DND-41 (cell line): ENCODE results near the gene CIROP.

ENCODE experiments used
- ATAC-seq: fragments of 200-7000 bp; cut with Tn5 transposase; 3 replicates; pipeline ENCODE4 v1.9.1; 2021; ENCODE audit warnings: low read depth; ENCODE audit not compliant: insufficient read depth
- DNase-seq: peaks from one replicate; pipeline ENCODE4 v3.0.0-alpha.2; 2020
- H2AFZ ChIP-seq: 2 replicates; pipeline ENCODE4 v1.6.0; 2012; ENCODE audit warnings: low read depth, low read length
- H3K27ac ChIP-seq: 2 replicates; pipeline ENCODE4 v1.5.1; 2012; ENCODE audit warnings: low read length, inconsistent platforms
- H3K27me3 ChIP-seq: fragments of 200-600 bp; sonication (generic); 2 replicates; pipeline ENCODE4 v1.6.0; 2012; ENCODE audit warnings: low read length, mild to moderate bottlenecking, inconsistent platforms; ENCODE audit not compliant: insufficient read depth, poor library complexity
- H3K36me3 ChIP-seq: 2 replicates; pipeline ENCODE4 v1.5.1; 2012; ENCODE audit warnings: low read length, inconsistent platforms; ENCODE audit not compliant: insufficient read depth
- H3K4me1 ChIP-seq: 2 replicates; pipeline ENCODE4 v1.5.1; 2012; ENCODE audit warnings: mild to moderate bottlenecking, low read length; ENCODE audit not compliant: insufficient read depth
- H3K4me2 ChIP-seq: 2 replicates; pipeline ENCODE4 v1.6.0; 2012; ENCODE audit warnings: mild to moderate bottlenecking, moderate library complexity, low read length, inconsistent platforms; ENCODE audit not compliant: insufficient read depth
- H3K4me3 ChIP-seq, 2 experiments: fragments of 200-600 bp in 1 of 2; shearing (Covaris generic) in 1 of 2; 2 replicates each; pipeline ENCODE4 v1.5.1; 2012 to 2016; ENCODE audit warnings: inconsistent platforms in 2 of 2, low read length in 2 of 2, mild to moderate bottlenecking in 2 of 2, low read depth in 1 of 2, moderate library complexity in 1 of 2
- H3K79me2 ChIP-seq: 2 replicates; pipeline ENCODE4 v1.6.0; 2012; ENCODE audit warnings: low read length, inconsistent platforms; ENCODE audit not compliant: insufficient read depth
- H3K9ac ChIP-seq: 2 replicates; pipeline ENCODE4 v1.6.0; 2012; ENCODE audit warnings: low read depth, mild to moderate bottlenecking, inconsistent platforms, low read length, moderate library complexity
- H3K9me3 ChIP-seq: 2 replicates; pipeline ENCODE4 v1.5.1; 2012; ENCODE audit warnings: low read length, moderate library complexity, mild to moderate bottlenecking, inconsistent platforms; ENCODE audit not compliant: insufficient read depth, severe bottlenecking
- H4K20me1 ChIP-seq: 2 replicates; pipeline ENCODE4 v1.6.0; 2012; ENCODE audit warnings: low read length; ENCODE audit not compliant: insufficient read depth
- EZH2 ChIP-seq: IDR thresholded peaks from 3 replicates; pipeline ENCODE4 v1.6.1; 2012; ENCODE audit warnings: borderline replicate concordance, low read depth, mild to moderate bottlenecking, moderate library complexity, low read length, inconsistent platforms; ENCODE audit not compliant: severe bottlenecking
- TF ChIP-seq, protein P1 (sequence below): IDR thresholded peaks from 2 replicates; pipeline ENCODE4 v1.5.1; 2012; ENCODE audit warnings: borderline replicate concordance, low read length, moderate library complexity, mild to moderate bottlenecking; ENCODE audit not compliant: poor library complexity, severe bottlenecking; ENCODE audit errors: extremely low read depth

The CIROP gene, protein sequence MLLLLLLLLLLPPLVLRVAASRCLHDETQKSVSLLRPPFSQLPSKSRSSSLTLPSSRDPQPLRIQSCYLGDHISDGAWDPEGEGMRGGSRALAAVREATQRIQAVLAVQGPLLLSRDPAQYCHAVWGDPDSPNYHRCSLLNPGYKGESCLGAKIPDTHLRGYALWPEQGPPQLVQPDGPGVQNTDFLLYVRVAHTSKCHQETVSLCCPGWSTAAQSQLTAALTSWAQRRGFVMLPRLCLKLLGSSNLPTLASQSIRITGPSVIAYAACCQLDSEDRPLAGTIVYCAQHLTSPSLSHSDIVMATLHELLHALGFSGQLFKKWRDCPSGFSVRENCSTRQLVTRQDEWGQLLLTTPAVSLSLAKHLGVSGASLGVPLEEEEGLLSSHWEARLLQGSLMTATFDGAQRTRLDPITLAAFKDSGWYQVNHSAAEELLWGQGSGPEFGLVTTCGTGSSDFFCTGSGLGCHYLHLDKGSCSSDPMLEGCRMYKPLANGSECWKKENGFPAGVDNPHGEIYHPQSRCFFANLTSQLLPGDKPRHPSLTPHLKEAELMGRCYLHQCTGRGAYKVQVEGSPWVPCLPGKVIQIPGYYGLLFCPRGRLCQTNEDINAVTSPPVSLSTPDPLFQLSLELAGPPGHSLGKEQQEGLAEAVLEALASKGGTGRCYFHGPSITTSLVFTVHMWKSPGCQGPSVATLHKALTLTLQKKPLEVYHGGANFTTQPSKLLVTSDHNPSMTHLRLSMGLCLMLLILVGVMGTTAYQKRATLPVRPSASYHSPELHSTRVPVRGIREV

DNA sequence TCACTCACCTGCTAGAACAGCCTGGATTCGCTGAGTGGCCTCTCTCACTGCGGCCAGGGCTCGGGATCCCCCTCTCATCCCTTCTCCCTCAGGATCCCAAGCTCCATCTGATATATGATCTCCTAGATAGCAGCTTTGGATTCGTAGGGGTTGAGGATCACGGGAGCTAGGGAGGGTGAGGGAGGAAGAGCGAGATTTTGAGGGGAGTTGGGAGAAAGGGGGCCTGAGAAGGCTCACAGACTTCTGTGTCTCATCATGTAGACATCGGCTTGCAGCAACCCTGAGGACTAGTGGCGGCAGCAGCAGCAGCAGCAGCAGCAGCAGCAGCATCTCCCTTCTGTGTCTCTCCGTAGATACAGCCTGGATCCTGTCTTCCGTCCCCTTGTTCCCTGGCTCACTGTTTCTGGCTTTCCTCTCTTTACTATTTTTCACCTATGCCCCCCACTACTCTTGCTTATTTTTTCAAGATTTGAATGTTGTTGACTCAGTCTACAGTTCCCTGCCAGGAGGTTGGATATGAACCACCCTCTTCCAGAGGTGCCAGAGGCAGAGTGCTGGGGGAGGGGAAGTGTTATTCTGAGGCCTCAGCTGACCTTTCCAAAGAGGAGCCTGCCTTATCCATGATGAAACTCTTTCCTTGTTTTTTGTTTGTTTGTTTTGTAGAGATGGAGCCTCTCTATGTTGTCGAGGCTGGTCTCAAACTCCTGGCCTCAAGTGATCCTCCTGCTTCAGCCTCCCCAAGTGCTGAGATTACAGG is at the start of gene CIROP:
Gene CIROP (minus strand): TSS at position 399 of the 757 bp plus-strand sequence. CDS start 69 bp downstream, at position 330.
- H3K27me3 ChIP-seq: peaks cover 10% of the 10 kb centered on the region
- no peaks in the 10 kb centered on the region for H3K79me2 ChIP-seq
- no peak within 1 kb of the TSS for H3K4me3 ChIP-seq
- no peak within 1 kb of the TSS for H3K9ac ChIP-seq
- ATAC-seq (no peak), DNase-seq (no peak)
- no peaks in the 10 kb centered on the region for H3K36me3 ChIP-seq
- no peaks in the 10 kb centered on the region for H3K9me3 ChIP-seq
- no peaks in the 10 kb centered on the region for H4K20me1 ChIP-seq
- no peak within 1 kb of the TSS for H3K4me2 ChIP-seq
- no peaks in the 10 kb centered on the region for H3K4me1 ChIP-seq
- no peak for TF ChIP-seq EZH2
- TF ChIP-seq, protein P1, sequence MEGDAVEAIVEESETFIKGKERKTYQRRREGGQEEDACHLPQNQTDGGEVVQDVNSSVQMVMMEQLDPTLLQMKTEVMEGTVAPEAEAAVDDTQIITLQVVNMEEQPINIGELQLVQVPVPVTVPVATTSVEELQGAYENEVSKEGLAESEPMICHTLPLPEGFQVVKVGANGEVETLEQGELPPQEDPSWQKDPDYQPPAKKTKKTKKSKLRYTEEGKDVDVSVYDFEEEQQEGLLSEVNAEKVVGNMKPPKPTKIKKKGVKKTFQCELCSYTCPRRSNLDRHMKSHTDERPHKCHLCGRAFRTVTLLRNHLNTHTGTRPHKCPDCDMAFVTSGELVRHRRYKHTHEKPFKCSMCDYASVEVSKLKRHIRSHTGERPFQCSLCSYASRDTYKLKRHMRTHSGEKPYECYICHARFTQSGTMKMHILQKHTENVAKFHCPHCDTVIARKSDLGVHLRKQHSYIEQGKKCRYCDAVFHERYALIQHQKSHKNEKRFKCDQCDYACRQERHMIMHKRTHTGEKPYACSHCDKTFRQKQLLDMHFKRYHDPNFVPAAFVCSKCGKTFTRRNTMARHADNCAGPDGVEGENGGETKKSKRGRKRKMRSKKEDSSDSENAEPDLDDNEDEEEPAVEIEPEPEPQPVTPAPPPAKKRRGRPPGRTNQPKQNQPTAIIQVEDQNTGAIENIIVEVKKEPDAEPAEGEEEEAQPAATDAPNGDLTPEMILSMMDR: no peak
- no peak within 1 kb of the TSS for H2AFZ ChIP-seq
- no peak within 1 kb of the TSS for H3K27ac ChIP-seq

GRCh38 chr14:23153851-23154796 is 49.3 kb upstream of the CIROP start:
- DNase-seq (no peak), ATAC-seq (no peak)
- Histone ChIP-seq H3K4me3 (no peak overlapping the region), H3K9ac (no peak overlapping the region), H3K27me3 (peaks cover 41% of the 10 kb centered on the region), H3K4me2 (no peak overlapping the region), H3K9me3 (no peaks in the 10 kb centered on the region), H2AFZ (no peak overlapping the region), H3K79me2 (no peaks in the 10 kb centered on the region), H4K20me1 (0 out of 2 replicates have a peak, but pooled peaks cover 10% of the 10 kb centered on the region), H3K36me3 (no peaks in the 10 kb centered on the region), H3K27ac (no peak overlapping the region), H3K4me1 (peaks cover 6% of the 10 kb centered on the region; the same call in 1 of the 2 replicates)
- TF ChIP-seq, protein P1: no peak
- no peak for TF ChIP-seq EZH2

- Histone ChIP-seq H3K36me3 (no peaks in the 10 kb centered on the region), H3K4me2 (no peak overlapping the region), H3K27me3 (peaks cover 35% of the 10 kb centered on the region), H3K9ac (no peak overlapping the region), H3K27ac (no peak overlapping the region), H2AFZ (no peak overlapping the region), H3K4me1 (peaks cover 6% of the 10 kb centered on the region; the same call in 1 of the 2 replicates), H4K20me1 (0 out of 2 replicates have a peak, but pooled peaks cover 10% of the 10 kb centered on the region), H3K79me2 (no peaks in the 10 kb centered on the region), H3K4me3 (no peak overlapping the region), H3K9me3 (no peaks in the 10 kb centered on the region)
- DNase-seq: no peak
- no peak for ATAC-seq
- TF ChIP-seq, protein P1: no peak
- TF ChIP-seq EZH2: no peak
These were observed 46.6 kb upstream of the CIROP start for GRCh38 chr14:23151342-23151741.
